HCT116 (cell line): Measurements from ENCODE around the gene DNMT3L. TPM values are rescaled to one million over a fixed set of nuclear protein-coding genes. Genes with fewer than 3 reads are reported as not detected.

Experiments
- ATAC-seq: fragments of 200-7000 bp; cut with Tn5 transposase; 2 replicates; pipeline ENCODE4 v1.9.1; 2020; ENCODE audit warnings: mild to moderate bottlenecking, moderate library complexity
- BruUV-seq: library from RNA; stranded (reverse); fragments of 400-500 nt; replicated peaks from 2 replicates; lab custom pipeline; 2021; lab: Mats Ljungman, UMichigan
- CTCF ChIA-PET: fragments of 300-600 bp; sonication (Branson Sonifier 250); formaldehyde crosslinking; loops from one replicate; lab custom pipeline; 2021; ENCODE audit warnings: antibody characterized with exemption; lab: Charles Lee
- POLR2A ChIA-PET: fragments of 300-600, 350-600 bp; sonication (Branson Sonifier 250); formaldehyde crosslinking; loops from one replicate; lab custom pipeline; 2021; ENCODE audit warnings: antibody characterized with exemption; lab: Charles Lee
- RAD21 ChIA-PET, 2 experiments: fragments of 300-600 bp; sonication (Branson Sonifier 250); formaldehyde crosslinking; loops; one replicate each; lab custom pipeline; 2023; ENCODE audit warnings: low total read pairs in 2 of 2; ENCODE audit not compliant: uncharacterized antibody in 2 of 2, unreplicated experiment in 2 of 2, low non-redundant PET in 1 of 2; lab: Charles Lee
- DNase-seq: peaks from one replicate; pipeline ENCODE4 v3.0.0-alpha.2; 2010; ENCODE audit warnings: low read depth, low spot score
- H2AFZ ChIP-seq: fragments of 200-600 bp; shearing (Covaris generic), sonication (generic); 2 replicates; pipeline ENCODE4 v1.6.1; 2017; ENCODE audit warnings: low read depth, mixed run types, mixed read lengths, antibody characterized with exemption, low read length; ENCODE audit not compliant: poor library complexity, severe bottlenecking
- H3K27ac ChIP-seq: 2 replicates; pipeline ENCODE4 v1.5.1; 2012; ENCODE audit warnings: low read depth, low read length
- H3K27me3 ChIP-seq: fragments of 200-600 bp; sonication (generic); 2 replicates; pipeline ENCODE4 v1.6.1; 2016; ENCODE audit warnings: mixed run types, low read length, mixed read lengths; ENCODE audit not compliant: insufficient read depth
- H3K36me3 ChIP-seq, 2 experiments: fragments of 200-500 bp in 1 of 2; fragments of 200-600 bp in 1 of 2; sonication (Bioruptor generic) in 1 of 2; sonication (generic) in 1 of 2; 2 replicates each; pipeline versions ENCODE4 v1.5.1 to v1.6.1; 2014 to 2016; ENCODE audit warnings: low read length in 2 of 2, inconsistent platforms in 1 of 2, mixed read lengths in 1 of 2, mixed run types in 1 of 2; ENCODE audit not compliant: insufficient read depth in 2 of 2, control insufficient read depth in 1 of 2
- H3K4me1 ChIP-seq, 2 experiments: fragments of 200-600 bp in 1 of 2; sonication (generic) in 1 of 2; 2 replicates each; pipeline versions ENCODE4 v1.5.1 to v1.6.1; 2012 to 2017; ENCODE audit warnings: low read length in 2 of 2, inconsistent platforms in 1 of 2, mild to moderate bottlenecking in 1 of 2, mixed read lengths in 1 of 2, mixed run types in 1 of 2, moderate library complexity in 1 of 2; ENCODE audit not compliant: insufficient read depth in 2 of 2, control insufficient read depth in 1 of 2
- H3K4me2 ChIP-seq: fragments of 200-600 bp; sonication (generic); 2 replicates; pipeline ENCODE4 v1.6.1; 2017; ENCODE audit warnings: mixed run types, low read length, mixed read lengths
- H3K4me3 ChIP-seq, 2 experiments: fragments of 200-600 bp in 1 of 2; sonication (generic) in 1 of 2; replicated peaks in 1 of 2; 2 replicates each; pipeline ENCODE4 v1.5.1; 2011 to 2016; ENCODE audit warnings: low read length in 2 of 2, control low read depth in 1 of 2, low read depth in 1 of 2, mild to moderate bottlenecking in 1 of 2, mixed read lengths in 1 of 2, mixed run types in 1 of 2
- H3K79me2 ChIP-seq: fragments of 200-600 bp; sonication (generic); 2 replicates; pipeline ENCODE4 v1.6.1; 2017; ENCODE audit warnings: mild to moderate bottlenecking, mixed run types, low read length, moderate library complexity, mixed read lengths; ENCODE audit not compliant: insufficient read depth
- H3K9ac ChIP-seq: fragments of 200-600 bp; sonication (generic); 2 replicates; pipeline ENCODE4 v1.6.1; 2016; ENCODE audit warnings: low read length, mixed read lengths
- H3K9me2 ChIP-seq: fragments of 200-600 bp; sonication (generic), shearing (Covaris generic); 2 replicates; pipeline ENCODE4 v1.6.1; 2017; ENCODE audit warnings: mixed run types, mild to moderate bottlenecking, moderate library complexity; ENCODE audit not compliant: insufficient read depth
- H3K9me3 ChIP-seq, 2 experiments: fragments of 200-500 bp in 1 of 2; fragments of 200-600 bp in 1 of 2; sonication (Bioruptor generic) in 1 of 2; sonication (generic) in 1 of 2; 2 replicates each; pipeline ENCODE4 v1.6.1; 2014 to 2017; ENCODE audit warnings: low read length in 2 of 2, mixed read lengths in 2 of 2, inconsistent platforms in 1 of 2, low read depth in 1 of 2, mild to moderate bottlenecking in 1 of 2, mixed run types in 1 of 2, moderate library complexity in 1 of 2; ENCODE audit not compliant: control insufficient read depth in 1 of 2, insufficient read depth in 1 of 2
- H4K20me1 ChIP-seq: fragments of 200-600 bp; sonication (generic), shearing (Covaris generic); 2 replicates; pipeline ENCODE4 v1.6.1; 2017; ENCODE audit warnings: mixed run types, mild to moderate bottlenecking, moderate library complexity; ENCODE audit not compliant: insufficient read depth
- CBX3 ChIP-seq: IDR thresholded peaks from 2 replicates; pipeline ENCODE4 v1.6.1; 2012; ENCODE audit warnings: low read depth
- EZH2 ChIP-seq: fragments of 200-600 bp; sonication (generic); IDR thresholded peaks from 2 replicates; pipeline ENCODE4 v1.6.1; 2017; ENCODE audit warnings: antibody characterized with exemption, mixed run types
- POLR2A ChIP-seq: IDR thresholded peaks from 2 replicates; pipeline ENCODE4 v1.7.0; 2011; ENCODE audit warnings: borderline replicate concordance; ENCODE audit not compliant: insufficient read depth, insufficient read length; ENCODE audit errors: extremely low read depth
- RAD21 ChIP-seq: IDR thresholded peaks from 2 replicates; pipeline ENCODE4 v1.6.1; 2012; ENCODE audit warnings: low read depth, mild to moderate bottlenecking
- TCF7L2 ChIP-seq: IDR thresholded peaks from 2 replicates; pipeline ENCODE4 v1.7.0; 2011; ENCODE audit warnings: borderline replicate concordance, inconsistent platforms; ENCODE audit not compliant: insufficient read depth, insufficient read length; ENCODE audit errors: extremely low read depth
- intact Hi-C: fragments of 100-400 bp; cut with micrococcal nuclease; formaldehyde crosslinking; loops from 2 replicates; pipeline ENCODE4 v1.10.0; 2022
- total RNA-seq: library from RNA; stranded (reverse); gene quantifications from one replicate; pipeline ENCODE4 v1.2.1, GENCODE V29; 2021; ENCODE audit not compliant: unreplicated experiment
- TF ChIP-seq, protein P1 (sequence below): IDR thresholded peaks from 2 replicates; pipeline ENCODE4 v1.6.1; 2011; ENCODE audit warnings: mild to moderate bottlenecking, low read length, moderate library complexity; ENCODE audit not compliant: insufficient replicate concordance; ENCODE audit errors: extremely low read depth
- TF ChIP-seq, protein P2 (sequence below), 3 experiments: fragments of 200-600 bp in 1 of 3; sonication (generic) in 1 of 3; IDR thresholded peaks in 2 of 3; conservative IDR thresholded peaks in 1 of 3; 2 replicates each; pipeline ENCODE4 v1.5.1; 2012 to 2017; ENCODE audit warnings: low read depth in 2 of 3, low read length in 2 of 3, antibody characterized with exemption in 1 of 3, borderline replicate concordance in 1 of 3, control low read depth in 1 of 3, mild to moderate bottlenecking in 1 of 3, mixed read lengths in 1 of 3, mixed run types in 1 of 3, moderate library complexity in 1 of 3; ENCODE audit not compliant: insufficient read depth in 1 of 3

DNMT3L gene
- total RNA-seq, 1 experiment from 2014 or later = not detected

DNA sequence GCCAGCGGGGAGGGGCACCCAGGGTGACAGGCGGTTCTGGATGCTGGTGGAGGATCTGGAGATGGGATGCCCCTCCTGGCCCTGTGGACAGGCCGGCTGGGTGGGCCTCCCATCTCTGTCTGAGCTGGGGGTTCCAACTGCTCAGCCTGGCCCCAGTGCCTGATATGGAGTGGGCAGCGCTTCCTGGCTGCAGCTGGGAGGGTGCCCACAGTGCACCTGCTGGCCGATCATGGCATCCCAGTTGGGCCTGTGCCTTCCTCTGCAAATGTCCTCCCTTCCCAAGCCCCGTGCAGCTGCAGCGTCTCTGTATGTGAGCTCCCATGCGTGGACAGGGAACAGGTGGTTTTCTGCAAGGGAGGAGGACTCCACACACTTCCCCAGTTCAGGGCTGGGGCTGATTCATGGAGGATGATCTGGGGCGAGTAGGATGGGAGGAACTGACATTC, 40.3 kb upstream of the DNMT3L start:
- peak overlapping the region; percentile 98 for H3K4me2 ChIP-seq
- peak overlapping the region; percentile 18 for H3K27ac ChIP-seq
- intact Hi-C loops = no loop called here

More for the DNA sequence above, 40.3 kb upstream of the DNMT3L start:
- Histone ChIP-seq H4K20me1 (no peaks in the 10 kb centered on the region), H3K4me1 (peaks cover 15 to 48% of the 10 kb centered on the region in 2 experiments), H3K36me3 (peaks cover 0 to 2% of the 10 kb centered on the region in 2 experiments; a peak in 1 of 4 replicates), H3K4me3 (no peak overlapping the region), H3K79me2 (peaks cover 57% of the 10 kb centered on the region), H3K9me2 (no peaks in the 10 kb centered on the region), H3K27me3 (no peaks in the 10 kb centered on the region), H3K9ac (no peak overlapping the region), H2AFZ (no peak overlapping the region), H3K9me3 (no peaks in the 10 kb centered on the region)
- BruUV-seq = no TSS peak
- ATAC-seq (no peak), DNase-seq (no peak)
- RAD21 ChIA-PET = no interaction called here
- POLR2A ChIA-PET = no interaction called here
- no peak for TF ChIP-seq POLR2A
- TF ChIP-seq, protein P1, sequence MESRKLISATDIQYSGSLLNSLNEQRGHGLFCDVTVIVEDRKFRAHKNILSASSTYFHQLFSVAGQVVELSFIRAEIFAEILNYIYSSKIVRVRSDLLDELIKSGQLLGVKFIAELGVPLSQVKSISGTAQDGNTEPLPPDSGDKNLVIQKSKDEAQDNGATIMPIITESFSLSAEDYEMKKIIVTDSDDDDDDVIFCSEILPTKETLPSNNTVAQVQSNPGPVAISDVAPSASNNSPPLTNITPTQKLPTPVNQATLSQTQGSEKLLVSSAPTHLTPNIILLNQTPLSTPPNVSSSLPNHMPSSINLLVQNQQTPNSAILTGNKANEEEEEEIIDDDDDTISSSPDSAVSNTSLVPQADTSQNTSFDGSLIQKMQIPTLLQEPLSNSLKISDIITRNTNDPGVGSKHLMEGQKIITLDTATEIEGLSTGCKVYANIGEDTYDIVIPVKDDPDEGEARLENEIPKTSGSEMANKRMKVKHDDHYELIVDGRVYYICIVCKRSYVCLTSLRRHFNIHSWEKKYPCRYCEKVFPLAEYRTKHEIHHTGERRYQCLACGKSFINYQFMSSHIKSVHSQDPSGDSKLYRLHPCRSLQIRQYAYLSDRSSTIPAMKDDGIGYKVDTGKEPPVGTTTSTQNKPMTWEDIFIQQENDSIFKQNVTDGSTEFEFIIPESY = no peak
- TF ChIP-seq RAD21 = no peak
- TF ChIP-seq EZH2 = no peak
- TF ChIP-seq TCF7L2 = no peak
- TF ChIP-seq, protein P2, sequence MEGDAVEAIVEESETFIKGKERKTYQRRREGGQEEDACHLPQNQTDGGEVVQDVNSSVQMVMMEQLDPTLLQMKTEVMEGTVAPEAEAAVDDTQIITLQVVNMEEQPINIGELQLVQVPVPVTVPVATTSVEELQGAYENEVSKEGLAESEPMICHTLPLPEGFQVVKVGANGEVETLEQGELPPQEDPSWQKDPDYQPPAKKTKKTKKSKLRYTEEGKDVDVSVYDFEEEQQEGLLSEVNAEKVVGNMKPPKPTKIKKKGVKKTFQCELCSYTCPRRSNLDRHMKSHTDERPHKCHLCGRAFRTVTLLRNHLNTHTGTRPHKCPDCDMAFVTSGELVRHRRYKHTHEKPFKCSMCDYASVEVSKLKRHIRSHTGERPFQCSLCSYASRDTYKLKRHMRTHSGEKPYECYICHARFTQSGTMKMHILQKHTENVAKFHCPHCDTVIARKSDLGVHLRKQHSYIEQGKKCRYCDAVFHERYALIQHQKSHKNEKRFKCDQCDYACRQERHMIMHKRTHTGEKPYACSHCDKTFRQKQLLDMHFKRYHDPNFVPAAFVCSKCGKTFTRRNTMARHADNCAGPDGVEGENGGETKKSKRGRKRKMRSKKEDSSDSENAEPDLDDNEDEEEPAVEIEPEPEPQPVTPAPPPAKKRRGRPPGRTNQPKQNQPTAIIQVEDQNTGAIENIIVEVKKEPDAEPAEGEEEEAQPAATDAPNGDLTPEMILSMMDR (IDR thresholded peaks at IDR 0.05 in 2 of 3, conservative IDR thresholded peaks at IDR 0.05 in 1 of 3; ENCODE audit: borderline replicate concordance in 1 of 3, insufficient read depth in 1 of 3, low read depth in 2 of 3, low read length in 2 of 3) = peak in 1 of 3 experiments; percentile 17; a peak in 4 of 6 replicates
- no peak for TF ChIP-seq CBX3
- CTCF ChIA-PET = no interaction called here
